Sigmoid colon (tissue), 4 donors: ENCODE measurements around the gene NAA15.

Experiments used
- EP300 ChIP-seq, 4 donors: sonication (generic); formaldehyde crosslinking; IDR thresholded peaks; one replicate each; pipeline ENCODE4 v1.6.1; 2017; ENCODE audit warnings: antibody characterized with exemption in 4 of 4
- POLR2A ChIP-seq, 2 donors: fragments of 450-650 bp; IDR thresholded peaks; one replicate each; pipeline ENCODE4 v1.6.1; 2016; ENCODE audit warnings: antibody characterized with exemption in 2 of 2, mild to moderate bottlenecking in 2 of 2, moderate library complexity in 2 of 2
- POLR2AphosphoS5 ChIP-seq, 4 donors: sonication (generic); formaldehyde crosslinking; IDR thresholded peaks; one replicate each; pipeline ENCODE4 v1.6.1; 2017; ENCODE audit warnings: antibody characterized with exemption in 4 of 4
- TF ChIP-seq, protein P1 (sequence below), 4 experiments: fragments of 450-650 bp in 3 of 4; fragments of 200-600 bp in 1 of 4; IDR thresholded peaks; one replicate each; pipeline ENCODE4 v1.5.1; 2016 to 2019; ENCODE audit warnings: antibody characterized with exemption in 4 of 4, mild to moderate bottlenecking in 3 of 4, moderate library complexity in 2 of 4

GRCh38 chr4:139265654-139266053 lies 35.7 kb upstream of the NAA15 start:
- TF ChIP-seq, protein P1, sequence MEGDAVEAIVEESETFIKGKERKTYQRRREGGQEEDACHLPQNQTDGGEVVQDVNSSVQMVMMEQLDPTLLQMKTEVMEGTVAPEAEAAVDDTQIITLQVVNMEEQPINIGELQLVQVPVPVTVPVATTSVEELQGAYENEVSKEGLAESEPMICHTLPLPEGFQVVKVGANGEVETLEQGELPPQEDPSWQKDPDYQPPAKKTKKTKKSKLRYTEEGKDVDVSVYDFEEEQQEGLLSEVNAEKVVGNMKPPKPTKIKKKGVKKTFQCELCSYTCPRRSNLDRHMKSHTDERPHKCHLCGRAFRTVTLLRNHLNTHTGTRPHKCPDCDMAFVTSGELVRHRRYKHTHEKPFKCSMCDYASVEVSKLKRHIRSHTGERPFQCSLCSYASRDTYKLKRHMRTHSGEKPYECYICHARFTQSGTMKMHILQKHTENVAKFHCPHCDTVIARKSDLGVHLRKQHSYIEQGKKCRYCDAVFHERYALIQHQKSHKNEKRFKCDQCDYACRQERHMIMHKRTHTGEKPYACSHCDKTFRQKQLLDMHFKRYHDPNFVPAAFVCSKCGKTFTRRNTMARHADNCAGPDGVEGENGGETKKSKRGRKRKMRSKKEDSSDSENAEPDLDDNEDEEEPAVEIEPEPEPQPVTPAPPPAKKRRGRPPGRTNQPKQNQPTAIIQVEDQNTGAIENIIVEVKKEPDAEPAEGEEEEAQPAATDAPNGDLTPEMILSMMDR (IDR thresholded peaks at IDR 0.05) = no peak
- no peak for TF ChIP-seq POLR2A (IDR thresholded peaks at IDR 0.05)
- no peak for TF ChIP-seq POLR2AphosphoS5 (IDR thresholded peaks at IDR 0.05)
- TF ChIP-seq EP300 (IDR thresholded peaks at IDR 0.05) = no peak
